Activated CD8-positive, alpha-beta memory T cell treated with anti-CD3 and anti-CD28 coated beads, Interleukin-2, amount 10 ng/mL, durations not matched to agents 7 days and 5 days (primary cell): ENCODE data around the gene CD8B. TPM values are rescaled to one million over a fixed set of nuclear protein-coding genes. Genes with fewer than 3 reads are reported as not detected.
A peak's percentile ranks its signal among the peaks of the same experiment; 100 is the strongest.

Experiments used
- ATAC-seq: fragments of 150-1000 bp; cut with Tn5 transposase; one replicate; pipeline ENCODE4 v1.10.0; 2021; ENCODE audit warnings: moderate library complexity
- CTCF ChIA-PET: fragments of 350-600 bp; sonication (Branson Sonifier 250); formaldehyde crosslinking; loops from one replicate; lab custom pipeline; 2021; ENCODE audit warnings: antibody characterized with exemption; lab: Charles Lee
- DNase-seq: peaks from one replicate; pipeline ENCODE4 v3.0.0-alpha.2; 2020
- H3K27ac Mint-ChIP-seq: one replicate; pipeline ENCODE4 v1.8.0; 2021; ENCODE audit warnings: mild to moderate bottlenecking, mixed read lengths
- H3K27me3 Mint-ChIP-seq: one replicate; pipeline ENCODE4 v1.8.0; 2021; ENCODE audit warnings: mixed read lengths
- H3K36me3 Mint-ChIP-seq: one replicate; pipeline ENCODE4 v1.8.0; 2021; ENCODE audit warnings: mild to moderate bottlenecking, mixed read lengths
- H3K4me1 Mint-ChIP-seq: one replicate; pipeline ENCODE4 v1.8.0; 2021; ENCODE audit warnings: mixed read lengths
- H3K4me3 Mint-ChIP-seq: one replicate; pipeline ENCODE4 v1.8.0; 2021; ENCODE audit warnings: mild to moderate bottlenecking, moderate library complexity, mixed read lengths
- H3K9me3 Mint-ChIP-seq: one replicate; pipeline ENCODE4 v1.8.0; 2022; ENCODE audit warnings: low read depth, mixed read lengths
- total RNA-seq, 2 experiments: library from RNA; stranded (reverse); gene quantifications; one replicate each; pipeline ENCODE4 v1.2.3, GENCODE V29; 2021

CD8B gene
- total RNA-seq, 2 experiments from 2014 or later, result 296 to 396 TPM

GRCh38 chr2:86787736-86788135 is 74.0 kb downstream of the CD8B start:
- DNase-seq, result peak; percentile 78
- peaks cover 58% of the 10 kb centered on the region for H3K36me3 Mint-ChIP-seq
- H3K27ac Mint-ChIP-seq, result peak overlapping the region; percentile 100
- no peak for ATAC-seq
- CTCF ChIA-PET, result interaction anchor here (0.8 to 9.9 kb wide), 2 partner anchors 20 to 24 kb away, joined by 3 to 113 read pairs; no protein-coding TSS in a partner anchor
- H3K9me3 Mint-ChIP-seq, result no peaks in the 10 kb centered on the region
- peak overlapping the region; percentile 92 for H3K4me3 Mint-ChIP-seq
- peaks cover 64% of the 10 kb centered on the region for H3K4me1 Mint-ChIP-seq
- H3K27me3 Mint-ChIP-seq, result no peaks in the 10 kb centered on the region

GRCh38 chr2:86786001-86786536 is 75.6 kb downstream of the CD8B start:
- Mint-ChIP-seq H3K4me1 (peaks cover 59% of the 10 kb centered on the region), H3K4me3 (peak overlapping the region; percentile 92), H3K27ac (peak overlapping the region; percentile 100), H3K9me3 (no peaks in the 10 kb centered on the region), H3K27me3 (no peaks in the 10 kb centered on the region), H3K36me3 (peaks cover 58% of the 10 kb centered on the region)
- ATAC-seq (peak; percentile 63), DNase-seq (peak; percentile 90)
- CTCF ChIA-PET, result interaction anchor here (0.9 to 9.9 kb wide), 11 partner anchors 9 to 35 kb away, joined by 3 to 113 read pairs (median 4); no protein-coding TSS in a partner anchor

- no peaks in the 10 kb centered on the region for H3K27me3 Mint-ChIP-seq
- peaks cover 57% of the 10 kb centered on the region for H3K4me1 Mint-ChIP-seq
- peak overlapping the region; percentile 92 for H3K4me3 Mint-ChIP-seq
- CTCF ChIA-PET, result interaction anchor here (0.9 to 9.9 kb wide), 8 partner anchors 9 to 36 kb away, joined by 3 to 113 read pairs (median 4); no protein-coding TSS in a partner anchor
- H3K27ac Mint-ChIP-seq, result peak overlapping the region; percentile 100
- ATAC-seq, result peak; percentile 71
- H3K9me3 Mint-ChIP-seq, result no peaks in the 10 kb centered on the region
- H3K36me3 Mint-ChIP-seq, result peaks cover 56% of the 10 kb centered on the region
- peak; percentile 95 for DNase-seq
These were observed 76.2 kb downstream of the CD8B start for GRCh38 chr2:86785456-86785855.

GRCh38 chr2:86783615-86784339 is 77.9 kb downstream of the CD8B start:
- DNase-seq (no peak), ATAC-seq (no peak)
- H3K4me1 Mint-ChIP-seq, result peaks cover 57% of the 10 kb centered on the region
- peak overlapping the region; percentile 27 for H3K4me3 Mint-ChIP-seq
- H3K27me3 Mint-ChIP-seq, result no peaks in the 10 kb centered on the region
- peak overlapping the region; percentile 100 for H3K27ac Mint-ChIP-seq
- no peaks in the 10 kb centered on the region for H3K9me3 Mint-ChIP-seq
- peaks cover 45% of the 10 kb centered on the region for H3K36me3 Mint-ChIP-seq
- CTCF ChIA-PET, result interaction anchor here (1.2 to 9.9 kb wide), 4 partner anchors 9 to 24 kb away, joined by 3 to 113 read pairs (median 4); no protein-coding TSS in a partner anchor

GRCh38 chr2:86782748-86783147 is 78.9 kb downstream of the CD8B start:
- Mint-ChIP-seq H3K27ac (no peak overlapping the region), H3K9me3 (no peaks in the 10 kb centered on the region), H3K4me1 (peaks cover 49% of the 10 kb centered on the region), H3K4me3 (no peak overlapping the region), H3K36me3 (peaks cover 35% of the 10 kb centered on the region), H3K27me3 (no peaks in the 10 kb centered on the region)
- CTCF ChIA-PET, result interaction anchor here (0.9 to 9.9 kb wide), 3 partner anchors 15 to 25 kb away, joined by 4 to 113 read pairs (median 20); no protein-coding TSS in a partner anchor
- ATAC-seq (no peak), DNase-seq (no peak)

GRCh38 chr2:86781363-86781762 is 80.3 kb downstream of the CD8B start:
- H3K27ac Mint-ChIP-seq, result no peak overlapping the region
- no peaks in the 10 kb centered on the region for H3K9me3 Mint-ChIP-seq

GRCh38 chr2:86779971-86780370 is 81.7 kb downstream of the CD8B start:
- CTCF ChIA-PET, result interaction anchor here (1.1 to 9.9 kb wide), 4 partner anchors 8 to 28 kb away, joined by 4 to 113 read pairs (median 13); no protein-coding TSS in a partner anchor
- DNase-seq, result no peak
- no peaks in the 10 kb centered on the region for H3K27me3 Mint-ChIP-seq

More at GRCh38 chr2:86781363-86781762, 80.3 kb downstream of the CD8B start:
- peaks cover 40% of the 10 kb centered on the region for H3K4me1 Mint-ChIP-seq
- peaks cover 25% of the 10 kb centered on the region for H3K36me3 Mint-ChIP-seq
- no peaks in the 10 kb centered on the region for H3K27me3 Mint-ChIP-seq
- CTCF ChIA-PET, result interaction anchor here (2.5 to 9.9 kb wide), 3 partner anchors 9 to 26 kb away, joined by 6 to 113 read pairs (median 20); no protein-coding TSS in a partner anchor
- no peak for DNase-seq
- H3K4me3 Mint-ChIP-seq, result no peak overlapping the region
- ATAC-seq, result no peak

GRCh38 chr2:86778957-86779356 is 82.7 kb downstream of the CD8B start:
- no peak overlapping the region for H3K4me3 Mint-ChIP-seq
- H3K9me3 Mint-ChIP-seq, result no peaks in the 10 kb centered on the region
- peaks cover 16% of the 10 kb centered on the region for H3K4me1 Mint-ChIP-seq
- H3K36me3 Mint-ChIP-seq, result peaks cover 15% of the 10 kb centered on the region
- ATAC-seq (no peak), DNase-seq (no peak)
- no peaks in the 10 kb centered on the region for H3K27me3 Mint-ChIP-seq
- no peak overlapping the region for H3K27ac Mint-ChIP-seq
- CTCF ChIA-PET, result interaction anchor here (0.8 to 9.9 kb wide), 4 partner anchors 10 to 29 kb away, joined by 4 to 113 read pairs (median 12); no protein-coding TSS in a partner anchor

More at GRCh38 chr2:86779971-86780370, 81.7 kb downstream of the CD8B start:
- Mint-ChIP-seq H3K27ac (no peak overlapping the region), H3K36me3 (peaks cover 16% of the 10 kb centered on the region), H3K9me3 (no peaks in the 10 kb centered on the region), H3K4me3 (no peak overlapping the region), H3K4me1 (peaks cover 26% of the 10 kb centered on the region)
- ATAC-seq, result no peak

GRCh38 chr2:86776532-86776931 is 85.2 kb downstream of the CD8B start:
- H3K27ac Mint-ChIP-seq, result no peak overlapping the region
- CTCF ChIA-PET, result interaction anchor here (0.8 to 1.1 kb wide), 3 partner anchors 9 to 15 kb away, joined by 3 read pairs; no protein-coding TSS in a partner anchor
- DNase-seq (no peak), ATAC-seq (no peak)
- no peaks in the 10 kb centered on the region for H3K9me3 Mint-ChIP-seq
- no peaks in the 10 kb centered on the region for H3K27me3 Mint-ChIP-seq
- H3K4me1 Mint-ChIP-seq, result peaks cover 15% of the 10 kb centered on the region
- H3K4me3 Mint-ChIP-seq, result no peak overlapping the region
- H3K36me3 Mint-ChIP-seq, result peaks cover 30% of the 10 kb centered on the region

- DNase-seq, result no peak
- Mint-ChIP-seq H3K9me3 (no peaks in the 10 kb centered on the region), H3K4me3 (no peak overlapping the region), H3K27ac (no peak overlapping the region), H3K36me3 (peaks cover 37% of the 10 kb centered on the region), H3K4me1 (peaks cover 14% of the 10 kb centered on the region), H3K27me3 (no peaks in the 10 kb centered on the region)
- no peak for ATAC-seq
- CTCF ChIA-PET, result interaction anchor here (0.7 to 1.9 kb wide), 2 partner anchors 9 to 31 kb away, joined by 3 to 5 read pairs; no protein-coding TSS in a partner anchor
These were observed 86.3 kb downstream of the CD8B start for GRCh38 chr2:86775338-86775737.

GRCh38 chr2:86774862-86775261 is 86.8 kb downstream of the CD8B start:
- peaks cover 39% of the 10 kb centered on the region for H3K36me3 Mint-ChIP-seq
- DNase-seq (no peak), ATAC-seq (no peak)
- no peaks in the 10 kb centered on the region for H3K27me3 Mint-ChIP-seq
- H3K27ac Mint-ChIP-seq, result no peak overlapping the region
- H3K4me1 Mint-ChIP-seq, result peaks cover 14% of the 10 kb centered on the region
- H3K9me3 Mint-ChIP-seq, result no peaks in the 10 kb centered on the region
- CTCF ChIA-PET, result interaction anchor here (0.7 to 1.9 kb wide), 2 partner anchors 9 to 32 kb away, joined by 3 to 5 read pairs; no protein-coding TSS in a partner anchor
- H3K4me3 Mint-ChIP-seq, result no peak overlapping the region

GRCh38 chr2:86772611-86773010 is 89.1 kb downstream of the CD8B start:
- H3K36me3 Mint-ChIP-seq, result peaks cover 43% of the 10 kb centered on the region
- DNase-seq (no peak), ATAC-seq (no peak)
- no peak overlapping the region for H3K4me3 Mint-ChIP-seq
- CTCF ChIA-PET, result interaction anchor here (1.8 kb wide), 1 partner anchor 9 kb away, joined by 6 read pairs; no protein-coding TSS in a partner anchor
- peaks cover 14% of the 10 kb centered on the region for H3K4me1 Mint-ChIP-seq
- no peaks in the 10 kb centered on the region for H3K27me3 Mint-ChIP-seq
- H3K27ac Mint-ChIP-seq, result no peak overlapping the region
- H3K9me3 Mint-ChIP-seq, result no peaks in the 10 kb centered on the region

- no peak overlapping the region for H3K4me3 Mint-ChIP-seq
- peaks cover 50% of the 10 kb centered on the region for H3K36me3 Mint-ChIP-seq
- CTCF ChIA-PET, result interaction anchor here (1.1 to 4.0 kb wide), 4 partner anchors 13 to 37 kb away, joined by 3 to 16 read pairs (median 4); no protein-coding TSS in a partner anchor
These were observed 90.8 kb downstream of the CD8B start for GRCh38 chr2:86770816-86771301.

More at GRCh38 chr2:86770816-86771301, 90.8 kb downstream of the CD8B start:
- Mint-ChIP-seq H3K4me1 (peaks cover 14% of the 10 kb centered on the region), H3K9me3 (no peaks in the 10 kb centered on the region), H3K27ac (no peak overlapping the region), H3K27me3 (no peaks in the 10 kb centered on the region)
- no peak for DNase-seq
- ATAC-seq, result no peak
